Activated CD8-positive, alpha-beta memory T cell treated with anti-CD3 and anti-CD28 coated beads for 48 hours (primary cell): ENCODE measurements around the gene SPEG.

Experiments
- DNase-seq, 3 experiments: peaks; one replicate each; pipeline ENCODE4 v3.0.0-alpha.2; 2020; ENCODE audit warnings: low read depth in 2 of 3, low spot score in 2 of 3

SPEG gene

DNA sequence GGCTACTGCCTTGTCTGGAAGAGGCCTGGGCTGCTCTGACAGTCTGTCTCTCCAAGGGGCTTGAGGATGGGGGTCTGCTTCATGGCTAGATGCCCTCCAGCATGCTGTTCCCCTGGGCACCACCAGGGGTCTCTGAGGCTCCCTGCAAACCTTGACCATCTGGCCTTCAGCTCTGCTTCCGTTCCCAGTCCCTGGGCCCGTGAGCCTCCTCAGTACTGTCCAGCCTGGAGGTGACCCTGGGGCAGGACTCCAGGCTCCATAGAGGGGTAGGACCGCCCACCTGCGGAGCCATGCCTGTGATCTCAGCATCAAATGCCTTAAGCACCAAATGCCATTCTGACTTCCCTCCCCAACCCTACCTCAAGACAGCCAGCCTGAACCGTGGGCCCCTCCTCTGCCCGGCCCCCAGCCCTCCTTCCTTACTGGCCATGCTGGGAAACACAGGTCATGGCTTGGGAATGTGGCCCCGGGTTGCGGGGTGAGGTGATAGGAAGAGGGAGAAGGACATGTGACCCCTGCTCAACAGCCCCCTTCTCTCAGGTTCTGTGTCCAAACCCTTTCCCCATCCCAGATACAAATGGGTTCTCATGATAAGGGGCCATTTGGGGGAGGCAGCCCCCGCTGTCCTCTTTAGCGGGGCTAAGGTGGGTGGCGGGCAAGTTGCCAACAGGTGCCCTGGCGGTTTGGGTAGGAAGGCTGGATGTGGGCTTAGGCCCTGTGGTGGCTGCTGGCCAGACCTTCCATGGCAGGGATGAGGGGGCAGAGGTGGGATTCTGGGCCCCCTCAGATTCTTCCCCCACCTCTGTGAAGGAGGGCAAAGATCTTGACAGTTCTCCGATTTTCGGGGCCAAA, 25.0 kb downstream of the SPEG start:
- DNase-seq, result no peak

DNA sequence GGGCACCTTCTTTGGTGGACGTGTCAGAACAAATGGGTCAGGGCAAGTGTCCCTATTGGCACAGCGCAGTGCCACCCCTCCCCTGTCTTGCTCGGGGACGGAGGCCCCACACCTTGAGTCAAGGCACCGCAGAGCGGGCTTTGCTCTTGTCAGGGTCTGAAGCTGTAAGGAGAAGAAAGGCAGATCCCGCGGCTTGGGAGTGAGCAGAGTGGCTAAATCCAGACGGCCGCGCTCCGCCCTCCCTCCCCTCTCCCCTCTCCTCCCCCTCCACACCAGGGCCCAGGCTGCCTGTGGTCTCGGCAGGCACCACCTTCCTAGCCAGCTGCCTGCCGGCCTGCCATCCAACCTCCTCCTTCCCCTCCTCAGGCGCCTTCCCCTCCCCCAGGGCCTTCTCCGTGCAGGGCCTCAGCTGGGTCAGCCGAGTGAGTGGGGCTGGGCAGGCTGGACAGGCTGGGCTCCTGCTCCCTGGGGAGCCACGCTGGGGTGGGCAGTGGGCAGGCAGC, 25.8 kb downstream of the SPEG start:
- no peak for DNase-seq

DNA sequence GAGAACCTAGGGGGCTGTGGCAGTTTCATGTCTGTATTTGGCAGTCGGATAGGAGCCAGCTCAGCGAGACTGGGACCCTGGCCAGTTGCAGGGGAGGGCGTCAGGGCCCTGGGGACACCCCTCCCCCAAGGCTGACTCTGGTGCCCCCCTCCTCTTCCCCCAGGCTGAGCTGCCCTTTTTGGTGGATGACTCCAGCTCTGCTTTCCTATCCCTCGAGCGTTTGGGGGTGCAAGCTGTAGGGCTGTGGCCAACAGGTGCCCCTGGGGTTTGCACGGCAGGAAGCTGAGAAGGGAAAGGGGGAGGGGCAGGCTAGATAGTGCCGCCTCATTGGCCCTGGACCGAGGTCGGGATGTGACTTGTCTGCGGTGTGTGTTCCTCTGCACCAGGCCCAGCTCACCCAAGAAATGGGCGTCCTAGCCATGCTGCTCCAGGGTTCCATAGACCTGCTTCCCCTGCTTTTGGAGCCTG, 26.4 kb downstream of the SPEG start:
- no peak for DNase-seq

DNA sequence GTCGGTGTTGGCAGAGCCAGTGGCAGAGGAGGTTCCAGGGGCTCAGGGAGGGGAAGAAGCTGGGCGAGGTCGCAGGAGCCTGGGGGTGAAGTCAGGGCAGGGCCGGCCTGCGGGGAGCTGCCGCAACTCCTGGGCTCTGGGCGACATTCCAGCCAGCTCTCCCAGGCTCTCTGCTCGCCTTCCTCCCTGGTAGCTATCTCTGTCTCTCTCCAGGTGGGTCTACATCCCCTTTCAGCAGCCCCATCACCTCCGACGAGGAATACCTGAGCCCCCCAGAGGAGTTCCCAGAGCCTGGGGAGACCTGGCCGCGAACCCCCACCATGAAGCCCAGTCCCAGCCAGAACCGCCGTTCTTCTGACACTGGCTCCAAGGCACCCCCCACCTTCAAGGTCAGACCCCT, 27.0 kb downstream of the SPEG start:
- no peak for DNase-seq

DNA sequence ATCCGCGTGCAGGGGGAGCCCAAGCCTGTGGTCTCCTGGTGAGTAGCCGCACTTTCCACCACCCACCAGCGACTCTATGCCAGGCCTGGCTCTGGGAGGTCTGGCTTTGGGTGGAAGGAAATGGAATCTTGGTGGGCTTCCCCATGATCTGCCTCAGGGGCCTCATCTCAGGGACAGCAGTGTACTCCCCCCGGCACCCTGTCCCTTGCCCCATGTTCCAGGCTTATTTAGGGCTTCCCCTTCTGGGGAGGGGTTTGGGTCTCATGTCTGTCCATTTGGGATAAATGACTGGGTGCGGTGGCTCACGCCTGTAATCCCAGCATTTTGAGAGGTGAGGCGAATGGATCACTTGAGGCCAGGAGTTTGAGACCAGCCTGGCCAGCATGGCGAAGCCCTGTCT, 27.7 kb downstream of the SPEG start:
- no peak for DNase-seq

DNA sequence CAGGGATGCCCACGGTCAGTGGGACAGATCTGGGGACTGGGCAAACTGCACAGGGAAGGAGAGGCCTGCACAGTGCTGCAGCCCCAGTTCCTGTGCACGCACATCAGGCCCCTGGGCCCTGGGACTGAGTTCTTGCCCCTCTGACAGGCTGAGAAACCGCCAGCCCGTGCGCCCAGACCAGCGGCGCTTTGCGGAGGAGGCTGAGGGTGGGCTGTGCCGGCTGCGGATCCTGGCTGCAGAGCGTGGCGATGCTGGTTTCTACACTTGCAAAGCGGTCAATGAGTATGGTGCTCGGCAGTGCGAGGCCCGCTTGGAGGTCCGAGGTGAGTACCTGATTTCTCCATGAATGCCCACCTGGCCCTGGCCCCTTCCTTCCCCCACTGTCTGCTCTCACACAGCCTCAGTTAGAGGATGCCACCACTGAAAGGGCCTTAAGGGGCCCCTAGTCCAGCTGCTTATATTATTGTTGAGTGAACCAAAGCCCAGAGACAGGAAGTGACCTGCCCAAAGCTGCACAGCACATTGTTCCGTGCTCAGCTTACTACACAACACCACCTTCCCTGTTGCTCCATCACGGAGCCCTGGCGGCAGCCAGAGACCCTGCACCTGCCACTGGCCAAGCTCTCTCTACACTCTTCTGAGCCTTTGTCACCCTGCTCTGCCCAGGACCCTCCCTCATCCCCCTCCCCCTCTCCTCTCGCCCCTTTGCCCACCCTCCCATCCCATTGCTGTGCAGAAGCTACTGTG, 29.8 kb downstream of the SPEG start:
- no peak for DNase-seq

DNA sequence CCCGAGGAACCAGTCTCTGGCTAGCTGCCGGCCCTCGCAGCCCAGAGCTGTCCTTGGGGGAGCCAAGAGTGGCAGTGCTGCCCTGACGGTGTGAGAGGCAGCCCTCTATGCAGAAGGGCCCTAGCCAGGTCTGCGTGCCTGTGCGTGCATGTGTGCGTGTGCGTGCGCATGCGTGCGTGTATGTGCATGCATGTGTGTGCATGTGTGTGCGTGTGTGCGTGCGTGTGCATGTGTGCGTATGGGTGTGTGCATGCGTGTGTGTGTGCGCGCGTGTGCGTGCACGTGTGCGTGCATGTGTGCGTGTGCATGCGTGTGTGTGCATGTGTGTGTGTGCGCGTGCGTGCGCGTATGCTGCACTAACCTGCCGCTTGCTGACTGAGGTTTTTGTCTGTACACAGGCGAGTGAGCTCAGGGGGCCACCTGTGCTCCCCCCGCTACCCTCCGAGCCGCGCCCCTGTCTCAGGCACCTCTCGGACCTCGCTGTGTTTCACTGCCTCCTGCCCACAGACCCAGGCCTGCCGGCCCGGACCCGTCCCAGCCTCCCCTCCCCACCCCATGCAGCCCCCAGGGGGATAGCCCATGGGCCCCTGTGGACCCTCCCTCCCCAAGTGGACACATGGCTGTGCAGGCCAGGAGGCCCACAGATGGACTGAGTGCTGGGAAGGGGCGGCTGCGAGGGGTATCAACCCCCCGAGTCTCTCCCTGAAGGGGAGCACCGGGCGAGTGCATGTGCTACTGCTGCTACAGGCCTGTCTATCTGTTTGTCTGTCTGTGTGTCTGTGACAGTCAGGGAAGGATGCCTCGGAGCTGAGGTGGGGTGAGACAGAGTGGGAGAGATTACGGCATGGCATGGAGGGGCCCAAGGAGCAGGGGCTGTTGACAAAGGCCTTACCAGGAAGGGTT, 31.3 kb downstream of the SPEG start:
- no peak for DNase-seq

DNA sequence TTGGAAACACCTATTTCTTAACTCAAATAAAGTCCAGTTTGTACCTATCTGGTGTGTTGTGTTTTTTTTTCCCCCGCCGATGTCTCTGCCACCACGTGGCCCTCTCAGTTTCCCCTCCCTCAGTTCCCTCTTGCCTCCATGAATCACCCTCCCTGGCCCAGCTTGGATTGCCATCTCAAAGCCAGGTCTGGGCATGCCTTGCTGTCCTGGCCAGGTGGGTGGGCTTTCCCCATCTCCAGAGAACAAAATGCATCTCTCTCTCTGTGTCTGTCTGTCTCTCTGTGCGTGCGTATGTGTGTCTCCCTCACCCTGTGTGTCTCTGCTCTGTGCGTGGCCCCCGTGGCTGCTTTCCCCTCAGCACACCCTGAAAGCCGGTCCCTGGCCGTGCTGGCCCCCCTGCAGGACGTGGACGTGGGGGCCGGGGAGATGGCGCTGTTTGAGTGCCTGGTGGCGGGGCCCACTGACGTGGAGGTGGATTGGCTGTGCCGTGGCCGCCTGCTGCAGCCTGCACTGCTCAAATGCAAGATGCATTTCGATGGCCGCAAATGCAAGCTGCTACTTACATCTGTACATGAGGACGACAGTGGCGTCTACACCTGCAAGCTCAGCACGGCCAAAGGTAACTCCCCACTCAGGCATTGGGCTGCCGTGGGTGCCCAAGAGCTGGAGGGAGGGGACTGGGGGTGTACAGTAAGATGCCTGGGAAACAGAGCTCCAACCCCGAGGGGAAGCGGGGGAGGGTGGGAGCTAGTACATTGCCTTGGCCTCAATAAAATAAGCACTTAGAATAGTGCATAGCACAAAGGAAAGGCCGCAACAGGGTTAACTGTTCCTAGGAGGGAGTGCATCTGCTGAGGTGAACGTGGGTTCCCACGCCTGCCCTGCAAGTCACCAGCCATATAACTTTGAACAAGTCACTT, 32.4 kb downstream of the SPEG start:
- no peak for DNase-seq

DNA sequence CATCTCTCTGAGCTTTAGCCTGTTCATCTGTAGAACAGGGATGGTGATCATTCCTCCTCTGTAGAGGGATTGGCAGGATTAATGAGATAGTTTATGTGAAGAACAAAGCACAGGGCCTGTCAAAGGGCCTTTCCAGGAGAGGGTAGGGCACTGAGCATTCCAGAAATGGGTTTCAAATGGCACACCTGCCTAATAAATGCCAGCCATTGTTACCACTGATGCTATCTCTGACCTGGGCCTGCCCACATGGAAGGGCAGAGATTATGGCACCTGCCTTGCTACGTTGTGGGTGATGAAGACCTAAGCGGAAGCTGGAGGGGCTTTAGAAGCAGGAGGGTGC, 33.1 kb downstream of the SPEG start:
- no peak for DNase-seq

DNA sequence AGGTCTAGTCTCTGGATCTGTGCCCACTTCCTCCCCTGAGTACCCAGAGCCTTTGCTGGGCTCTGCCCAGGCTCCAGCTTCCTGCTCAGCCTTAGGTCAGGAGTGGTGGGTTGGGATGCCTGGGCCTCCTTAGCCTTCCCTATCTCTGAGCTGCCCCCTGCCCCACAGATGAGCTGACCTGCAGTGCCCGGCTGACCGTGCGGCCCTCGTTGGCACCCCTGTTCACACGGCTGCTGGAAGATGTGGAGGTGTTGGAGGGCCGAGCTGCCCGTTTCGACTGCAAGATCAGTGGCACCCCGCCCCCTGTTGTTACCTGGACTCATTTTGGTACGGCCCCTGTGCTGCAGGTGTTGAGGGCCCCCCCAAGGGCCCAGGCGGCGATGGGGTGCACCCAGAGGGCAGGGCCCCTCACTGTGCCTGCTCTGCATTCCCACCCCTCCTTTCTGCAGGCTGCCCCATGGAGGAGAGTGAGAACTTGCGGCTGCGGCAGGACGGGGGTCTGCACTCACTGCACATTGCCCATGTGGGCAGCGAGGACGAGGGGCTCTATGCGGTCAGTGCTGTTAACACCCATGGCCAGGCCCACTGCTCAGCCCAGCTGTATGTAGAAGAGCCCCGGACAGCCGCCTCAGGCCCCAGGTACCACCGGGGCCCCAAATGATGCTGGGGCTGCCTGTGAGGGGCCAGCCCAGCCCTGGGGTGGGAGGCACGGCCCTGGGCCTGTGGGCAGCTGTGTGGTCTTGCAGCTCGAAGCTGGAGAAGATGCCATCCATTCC, 34.0 kb downstream of the SPEG start:
- DNase-seq, result no peak

DNA sequence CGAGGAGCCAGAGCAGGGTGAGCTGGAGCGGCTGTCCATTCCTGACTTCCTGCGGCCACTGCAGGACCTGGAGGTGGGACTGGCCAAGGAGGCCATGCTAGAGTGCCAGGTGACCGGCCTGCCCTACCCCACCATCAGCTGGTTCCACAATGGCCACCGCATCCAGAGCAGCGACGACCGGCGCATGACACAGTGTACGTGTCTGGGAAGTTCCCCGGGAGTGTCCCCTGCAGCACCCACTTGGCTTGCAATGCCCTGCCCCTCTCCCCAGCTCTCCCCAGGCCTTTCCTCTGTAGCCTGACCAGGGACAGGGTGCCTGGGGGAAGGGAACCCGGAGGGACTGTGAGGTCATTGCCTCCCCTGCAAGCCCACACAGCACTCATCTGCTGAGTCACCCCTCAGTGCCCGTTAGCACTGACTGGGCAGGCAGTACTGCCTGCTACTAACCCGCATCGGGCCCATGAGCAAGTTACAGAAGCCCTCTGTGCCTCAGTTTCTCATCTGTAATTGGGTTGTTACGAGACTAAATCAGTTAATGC, 34.6 kb downstream of the SPEG start:
- no peak for DNase-seq

DNA sequence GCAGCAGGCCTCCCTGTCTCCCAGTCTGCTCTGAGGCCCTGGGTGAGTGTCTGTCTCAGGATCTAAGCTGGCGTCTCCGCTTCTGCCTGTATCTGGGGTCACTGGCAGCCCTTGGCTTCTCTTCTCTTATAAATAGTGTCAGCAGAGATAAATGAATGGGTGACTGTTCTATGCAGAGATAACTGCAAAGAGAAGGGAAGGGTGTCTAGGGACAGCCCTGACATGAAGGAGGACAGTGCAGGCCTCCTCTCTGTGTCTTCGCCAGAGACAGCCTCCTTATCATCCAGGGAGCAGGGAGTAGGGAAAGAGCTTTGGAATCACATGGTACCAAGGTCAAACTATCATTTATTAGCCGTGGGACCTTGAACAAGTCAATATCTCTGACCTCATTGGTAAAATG, 35.8 kb downstream of the SPEG start:
- DNase-seq, result no peak

DNA sequence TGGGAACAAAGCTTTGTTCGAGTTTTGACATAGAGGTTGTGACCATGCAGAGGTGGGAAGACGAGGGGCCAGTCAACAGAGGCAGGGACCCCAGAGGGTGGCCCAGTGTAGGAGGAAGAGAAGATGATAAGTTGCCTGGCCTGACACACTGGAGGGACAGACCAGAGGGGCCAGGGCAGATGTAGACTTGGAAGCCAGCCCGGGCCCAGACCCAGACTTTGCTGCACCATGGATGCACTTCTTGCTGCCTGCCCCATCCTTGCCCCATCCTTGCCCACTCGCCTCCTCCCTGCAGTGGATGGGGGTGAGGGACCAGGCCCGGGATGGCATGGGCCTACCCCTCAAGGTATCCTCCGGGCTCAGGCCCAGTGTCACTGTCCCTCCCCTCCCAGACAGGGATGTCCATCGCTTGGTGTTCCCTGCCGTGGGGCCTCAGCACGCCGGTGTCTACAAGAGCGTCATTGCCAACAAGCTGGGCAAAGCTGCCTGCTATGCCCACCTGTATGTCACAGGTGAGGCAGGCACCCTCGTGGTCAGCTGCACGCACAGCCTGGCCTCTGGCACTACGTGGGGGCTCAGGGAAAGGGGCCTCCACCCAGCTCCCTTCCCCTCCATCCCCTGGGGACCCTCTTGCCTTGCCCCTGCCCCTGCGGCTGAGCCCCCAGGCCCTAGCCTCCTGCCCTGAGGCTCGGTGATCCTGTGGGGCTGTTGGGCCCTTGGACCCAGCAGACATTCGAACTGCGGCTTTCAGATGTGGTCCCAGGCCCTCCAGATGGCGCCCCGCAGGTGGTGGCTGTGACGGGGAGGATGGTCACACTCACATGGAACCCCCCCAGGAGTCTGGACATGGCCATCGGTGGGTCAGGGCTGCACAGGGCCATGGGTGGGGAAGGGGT, 37.1 kb downstream of the SPEG start:
- DNase-seq, result no peak

DNA sequence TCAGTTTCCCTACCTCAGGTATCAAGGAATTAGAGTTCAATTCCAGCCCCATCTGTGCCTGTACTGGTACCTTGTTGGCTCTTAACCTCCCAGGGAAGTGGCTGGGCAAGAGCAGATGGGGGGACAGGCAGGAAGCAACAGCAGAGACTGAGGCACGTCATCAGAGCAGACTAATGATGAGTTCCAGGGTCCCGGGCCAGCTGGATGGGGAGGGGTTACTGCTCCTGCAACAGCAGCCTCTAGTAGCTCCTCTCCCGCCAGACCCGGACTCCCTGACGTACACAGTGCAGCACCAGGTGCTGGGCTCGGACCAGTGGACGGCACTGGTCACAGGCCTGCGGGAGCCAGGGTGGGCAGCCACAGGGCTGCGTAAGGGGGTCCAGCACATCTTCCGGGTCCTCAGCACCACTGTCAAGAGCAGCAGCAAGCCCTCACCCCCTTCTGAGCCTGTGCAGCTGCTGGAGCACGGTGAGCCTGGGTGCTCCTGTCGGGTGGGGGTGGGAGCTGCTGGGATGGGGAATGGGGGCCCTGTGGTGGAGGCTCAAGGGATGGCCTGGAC, 38.1 kb downstream of the SPEG start:
- no peak for DNase-seq

DNA sequence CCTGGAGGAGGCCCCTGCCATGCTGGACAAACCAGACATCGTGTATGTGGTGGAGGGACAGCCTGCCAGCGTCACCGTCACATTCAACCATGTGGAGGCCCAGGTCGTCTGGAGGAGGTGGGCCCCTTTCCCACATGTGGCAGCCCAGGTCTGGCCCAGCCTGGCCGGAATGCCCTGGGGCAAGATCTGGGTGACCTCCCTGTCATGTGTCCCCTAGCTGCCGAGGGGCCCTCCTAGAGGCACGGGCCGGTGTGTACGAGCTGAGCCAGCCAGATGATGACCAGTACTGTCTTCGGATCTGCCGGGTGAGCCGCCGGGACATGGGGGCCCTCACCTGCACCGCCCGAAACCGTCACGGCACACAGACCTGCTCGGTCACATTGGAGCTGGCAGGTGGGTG, 38.9 kb downstream of the SPEG start:
- DNase-seq, result no peak

DNA sequence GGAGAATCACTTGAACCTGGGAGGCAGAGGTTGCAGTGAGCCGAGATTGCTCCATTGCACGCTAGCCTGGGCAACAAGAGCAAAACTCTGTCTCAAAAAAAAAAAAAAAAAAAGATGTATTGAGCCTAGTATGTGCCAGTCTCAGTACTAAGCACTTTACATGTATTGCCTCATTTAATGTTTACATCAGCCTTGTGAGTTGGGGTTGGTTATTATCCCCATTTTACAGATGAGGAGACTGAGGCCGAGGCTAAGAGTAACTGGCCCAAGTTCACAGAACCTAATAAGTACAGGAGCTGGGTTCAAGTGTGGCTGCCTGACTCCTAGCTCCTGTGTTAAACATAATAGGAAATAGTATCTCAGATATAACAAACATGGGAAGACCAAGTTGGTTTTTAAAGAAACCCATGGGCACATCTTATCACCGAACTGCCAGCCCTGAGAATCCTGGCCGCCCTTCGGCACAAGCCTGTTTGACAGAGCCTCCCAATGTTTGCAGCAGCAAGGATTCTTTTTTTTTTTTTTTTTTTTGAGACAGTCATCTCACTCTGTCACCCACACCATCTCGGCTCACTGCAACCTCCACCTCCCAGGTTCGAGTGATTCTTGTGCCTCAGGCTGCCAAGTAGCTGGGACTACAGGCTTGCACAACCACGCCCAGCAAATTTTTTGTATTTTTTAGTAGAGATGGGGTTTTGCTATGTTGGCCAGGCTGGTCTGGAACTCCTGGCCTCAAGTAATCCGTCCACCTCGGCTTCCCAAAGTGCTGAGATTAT, 39.8 kb downstream of the SPEG start:
- DNase-seq, result no peak

DNA sequence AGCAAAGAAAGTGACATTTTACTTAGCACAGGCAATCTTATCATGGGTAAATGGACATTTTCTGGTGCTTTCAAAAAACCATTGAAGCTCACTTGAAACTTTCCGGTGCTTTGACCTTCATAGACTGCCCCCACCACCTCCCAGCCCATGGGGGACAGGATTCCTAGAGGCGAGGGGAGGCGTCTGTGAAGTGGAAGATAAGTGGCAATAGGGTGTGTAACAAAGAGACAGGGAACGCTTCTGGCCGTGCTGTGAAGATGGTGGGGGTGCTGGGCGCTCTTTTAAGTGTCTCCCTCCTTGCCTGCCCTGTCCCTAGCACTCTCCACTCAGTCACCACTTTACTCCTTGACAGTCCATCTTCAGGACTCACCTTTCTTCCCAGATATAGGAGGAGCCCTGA, 40.6 kb downstream of the SPEG start:
- DNase-seq, result no peak
